PC-3 (cell line): Measurements from ENCODE around the gene CYTH1.

Experiments used
- CTCF ChIP-seq: fragments of 300-600 bp; sonication (generic); conservative IDR thresholded peaks from 2 replicates; pipeline ENCODE4 v1.5.1; 2017; ENCODE audit warnings: antibody characterized with exemption, low read depth, mild to moderate bottlenecking, low read length
- EZH2 ChIP-seq: fragments of 300-600 bp; sonication (generic); IDR thresholded peaks from one replicate; pipeline ENCODE4 v1.6.1; 2017; ENCODE audit warnings: antibody characterized with exemption, mild to moderate bottlenecking, low read length; ENCODE audit not compliant: unreplicated experiment

- no peak for TF ChIP-seq EZH2
- no peak for TF ChIP-seq CTCF
Observed at GRCh38 chr17:78664476-78665386, 117.3 kb downstream of the CYTH1 start.
